ENCODE data around the gene TNNI2.

DNA sequence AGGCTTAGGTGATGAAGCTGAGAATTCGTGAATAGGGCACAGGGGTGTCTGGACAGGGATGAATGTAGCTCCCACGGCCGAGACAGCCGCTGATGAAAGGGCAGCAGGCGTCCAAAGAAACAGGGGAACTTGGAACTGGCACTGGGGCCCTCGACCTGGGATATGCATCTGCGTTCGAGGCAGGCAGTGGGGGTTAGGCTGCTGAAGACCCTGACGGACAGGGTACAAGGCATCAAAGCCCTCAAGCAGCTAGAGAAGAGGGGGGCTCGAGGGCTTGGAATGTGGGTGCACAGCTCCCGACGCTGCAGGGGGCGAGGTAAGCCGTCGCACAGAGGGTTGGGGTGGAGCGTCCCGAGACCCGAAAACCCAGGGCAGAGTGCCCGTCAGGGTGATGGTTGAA lies 10.8 kb upstream of the TNNI2 start:
- TF ChIP-seq, protein P1, sequence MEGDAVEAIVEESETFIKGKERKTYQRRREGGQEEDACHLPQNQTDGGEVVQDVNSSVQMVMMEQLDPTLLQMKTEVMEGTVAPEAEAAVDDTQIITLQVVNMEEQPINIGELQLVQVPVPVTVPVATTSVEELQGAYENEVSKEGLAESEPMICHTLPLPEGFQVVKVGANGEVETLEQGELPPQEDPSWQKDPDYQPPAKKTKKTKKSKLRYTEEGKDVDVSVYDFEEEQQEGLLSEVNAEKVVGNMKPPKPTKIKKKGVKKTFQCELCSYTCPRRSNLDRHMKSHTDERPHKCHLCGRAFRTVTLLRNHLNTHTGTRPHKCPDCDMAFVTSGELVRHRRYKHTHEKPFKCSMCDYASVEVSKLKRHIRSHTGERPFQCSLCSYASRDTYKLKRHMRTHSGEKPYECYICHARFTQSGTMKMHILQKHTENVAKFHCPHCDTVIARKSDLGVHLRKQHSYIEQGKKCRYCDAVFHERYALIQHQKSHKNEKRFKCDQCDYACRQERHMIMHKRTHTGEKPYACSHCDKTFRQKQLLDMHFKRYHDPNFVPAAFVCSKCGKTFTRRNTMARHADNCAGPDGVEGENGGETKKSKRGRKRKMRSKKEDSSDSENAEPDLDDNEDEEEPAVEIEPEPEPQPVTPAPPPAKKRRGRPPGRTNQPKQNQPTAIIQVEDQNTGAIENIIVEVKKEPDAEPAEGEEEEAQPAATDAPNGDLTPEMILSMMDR (IDR thresholded peaks at IDR 0.05 in 4 of 5, conservative IDR thresholded peaks at IDR 0.05 in 1 of 5), result no peak
- TF ChIP-seq POLR2A (IDR thresholded peaks at IDR 0.05), result no peak

Measured in gastrocnemius medialis (tissue), 4 donors.